Stimulated activated CD4-positive, alpha-beta T cell treated with anti-CD3 and anti-CD28 coated beads, Interleukin-1b, Interleukin-23, amount 100 ng/mL, for 24 hours (primary cell): ENCODE measurements around the gene GORASP1.

ENCODE experiments used
- DNase-seq, 4 experiments: peaks; one replicate each; pipeline ENCODE4 v3.0.0-alpha.2; 2020; ENCODE audit warnings: low read depth in 4 of 4, low spot score in 1 of 4

The GORASP1 gene

GRCh38 chr3:39141171-39141995 lies 34.0 kb upstream of the GORASP1 start:
- no peak for DNase-seq

- DNase-seq = no peak
These were observed 33.0 kb upstream of the GORASP1 start for GRCh38 chr3:39140341-39140971.

- no peak for DNase-seq
These were observed 32.0 kb upstream of the GORASP1 start for GRCh38 chr3:39139442-39139841.

- DNase-seq = no peak
These were observed 31.5 kb upstream of the GORASP1 start for GRCh38 chr3:39138804-39139415.

GRCh38 chr3:39137991-39138803 lies 30.8 kb upstream of the GORASP1 start:
- DNase-seq = no peak

GRCh38 chr3:39137435-39137936 lies 30.1 kb upstream of the GORASP1 start:
- DNase-seq = no peak

GRCh38 chr3:39136533-39137434 lies 29.4 kb upstream of the GORASP1 start:
- DNase-seq = no peak

GRCh38 chr3:39135170-39135805 lies 27.9 kb upstream of the GORASP1 start:
- DNase-seq = no peak

GRCh38 chr3:39134305-39134704 lies 26.9 kb upstream of the GORASP1 start:
- DNase-seq = no peak

- DNase-seq = no peak
These were observed 26.4 kb upstream of the GORASP1 start for GRCh38 chr3:39133822-39134221.

- no peak for DNase-seq
These were observed 25.7 kb upstream of the GORASP1 start for GRCh38 chr3:39133093-39133490.

GRCh38 chr3:39132096-39133092 lies 25.0 kb upstream of the GORASP1 start:
- DNase-seq = no peak

- no peak for DNase-seq
These were observed 23.4 kb upstream of the GORASP1 start for GRCh38 chr3:39130693-39131265.

GRCh38 chr3:39130026-39130425 lies 22.6 kb upstream of the GORASP1 start:
- no peak for DNase-seq

- DNase-seq = no peak
These were observed 21.5 kb upstream of the GORASP1 start for GRCh38 chr3:39128951-39129350.

GRCh38 chr3:39127908-39128304 lies 20.5 kb upstream of the GORASP1 start:
- no peak for DNase-seq

- no peak for DNase-seq
These were observed 20.0 kb upstream of the GORASP1 start for GRCh38 chr3:39127269-39127907.
